Upper lobe of left lung (tissue), 6 donors: ENCODE data around the gene FARP1. TPM values are rescaled to one million over a fixed set of nuclear protein-coding genes. Genes with fewer than 3 reads are reported as not detected.

Source experiments
- ATAC-seq, 2 donors: fragments of 200-7000 bp; cut with Tn5 transposase; one replicate each; pipeline ENCODE4 v1.9.1; 2022; ENCODE audit warnings: mild to moderate bottlenecking in 2 of 2, moderate library complexity in 2 of 2; ENCODE audit not compliant: low FRiP score in 2 of 2
- DNase-seq, 2 donors: peaks; one replicate each; pipeline ENCODE4 v3.0.0-alpha.2; 2019 to 2020
- H3K27ac ChIP-seq, 4 donors: fragments of 200-600 bp; sonication (generic); one replicate each; pipeline ENCODE4 v1.5.1; 2016 to 2019
- H3K27me3 ChIP-seq, 4 donors: fragments of 200-600 bp; sonication (generic); one replicate each; pipeline ENCODE4 v1.5.1; 2017 to 2019
- H3K36me3 ChIP-seq, 4 donors: fragments of 200-600 bp; sonication (generic); one replicate each; pipeline ENCODE4 v1.5.1; 2016 to 2019
- H3K4me1 ChIP-seq, 4 donors: fragments of 200-600 bp; sonication (generic); one replicate each; pipeline ENCODE4 v1.5.1; 2018 to 2019
- H3K4me3 ChIP-seq, 4 donors: fragments of 200-600 bp; sonication (generic); one replicate each; pipeline ENCODE4 v1.5.1; 2017 to 2019; ENCODE audit warnings: mild to moderate bottlenecking in 2 of 4, moderate library complexity in 1 of 4
- H3K9me3 ChIP-seq, 4 donors: fragments of 200-600 bp; sonication (generic); one replicate each; pipeline ENCODE4 v1.5.1; 2018 to 2019
- CTCF ChIP-seq, 6 experiments: fragments of 450-650 bp in 4 of 6; fragments of 200-600 bp in 2 of 6; sonication (generic) in 2 of 6; IDR thresholded peaks; one replicate each; pipeline ENCODE4 v1.5.1; 2016 to 2019; ENCODE audit warnings: antibody characterized with exemption in 6 of 6
- EP300 ChIP-seq, 4 donors: sonication (generic); formaldehyde crosslinking; IDR thresholded peaks; one replicate each; pipeline ENCODE4 v1.5.1; 2017; ENCODE audit warnings: antibody characterized with exemption in 4 of 4, control low read depth in 2 of 4
- POLR2A ChIP-seq, 4 donors: fragments of 450-650 bp; IDR thresholded peaks; one replicate each; pipeline ENCODE4 v1.5.1; 2016 to 2017; ENCODE audit warnings: antibody characterized with exemption in 4 of 4, mild to moderate bottlenecking in 2 of 4
- POLR2AphosphoS5 ChIP-seq, 2 donors: sonication (generic); formaldehyde crosslinking; IDR thresholded peaks; one replicate each; pipeline ENCODE4 v1.5.1; 2017; ENCODE audit warnings: antibody characterized with exemption in 2 of 2
- WGBS, 2 donors: methylation state at CpG; one replicate each; pipeline ENCODE4 v1.1.5; 2017 to 2018; 5-methylcytosine and 5-hydroxymethylcytosine counted together
- total RNA-seq, 6 donors: library from RNA; depleted of rRNA in 4 of 6; stranded (reverse); fragments of >200 nt in 4 of 6; gene quantifications; one replicate each; pipeline versions ENCODE4 v1.1.0 to v1.2.1, GENCODE V29; 2016 to 2021
- donor health status: DM: no; HTN: no; CAD: no; lungs with moderate emphysema.
- donor health status: DM: no; HTN: yes; CAD: no; lungs with severe emphysema.

FARP1 gene
- total RNA-seq, 6 donors from 2014 or later = 65.7 to 111 (median 91.8) TPM

- ATAC-seq (peak in 1 of 2 donors; percentile 46), DNase-seq (no peak)
- TF ChIP-seq POLR2A (IDR thresholded peaks at IDR 0.05) (no peak), EP300 (IDR thresholded peaks at IDR 0.05) (no peak), POLR2AphosphoS5 (IDR thresholded peaks at IDR 0.05) (no peak), CTCF (IDR thresholded peaks at IDR 0.05) (no peak)
- H3K27ac ChIP-seq = peak overlapping the region in 1 of 4 donors; percentile 4
- H3K36me3 ChIP-seq = no peaks in the 10 kb centered on the region
- H3K9me3 ChIP-seq = no peaks in the 10 kb centered on the region
- no peak overlapping the region for H3K4me3 ChIP-seq
- 53 to 67% methylated on average over 2 of the region's 2 CpGs for WGBS, 2 donors
- H3K27me3 ChIP-seq = no peaks in the 10 kb centered on the region
- peaks cover 0 to 15% (median 8%) of the 10 kb centered on the region in 4 donors for H3K4me1 ChIP-seq
These were observed 90.2 kb downstream of the FARP1 start for GRCh38 chr13:98233127-98233526.

GRCh38 chr13:98234348-98234747 is 91.5 kb downstream of the FARP1 start:
- Histone ChIP-seq H3K9me3 (no peaks in the 10 kb centered on the region), H3K4me1 (peaks cover 0 to 15% (median 8%) of the 10 kb centered on the region in 4 donors), H3K36me3 (no peaks in the 10 kb centered on the region), H3K27ac (peak overlapping the region in 2 of 4 donors; percentile 4 to 10), H3K27me3 (no peaks in the 10 kb centered on the region), H3K4me3 (no peak overlapping the region)
- TF ChIP-seq POLR2A (IDR thresholded peaks at IDR 0.05) = no peak
- no peak for TF ChIP-seq EP300 (IDR thresholded peaks at IDR 0.05)
- TF ChIP-seq POLR2AphosphoS5 (IDR thresholded peaks at IDR 0.05) = no peak
- TF ChIP-seq CTCF (IDR thresholded peaks at IDR 0.05) = no peak
- DNase-seq (no peak), ATAC-seq (no peak)
- WGBS, 2 donors = 51 to 89% methylated on average over 1 of the region's 1 CpG

GRCh38 chr13:98236197-98236596 is 93.3 kb downstream of the FARP1 start:
- no peak overlapping the region for H3K4me3 ChIP-seq
- no peaks in the 10 kb centered on the region for H3K36me3 ChIP-seq
- H3K27me3 ChIP-seq = no peaks in the 10 kb centered on the region
- TF ChIP-seq POLR2AphosphoS5 (IDR thresholded peaks at IDR 0.05) (no peak), POLR2A (IDR thresholded peaks at IDR 0.05) (no peak), CTCF (IDR thresholded peaks at IDR 0.05) (no peak), EP300 (IDR thresholded peaks at IDR 0.05) (no peak)
- ATAC-seq = no peak
- WGBS, 2 donors = 92 to 94% methylated on average over 6 of the region's 6 CpGs
- no peaks in the 10 kb centered on the region for H3K9me3 ChIP-seq
- no peak overlapping the region for H3K27ac ChIP-seq
- peaks cover 0 to 15% (median 8%) of the 10 kb centered on the region in 4 donors for H3K4me1 ChIP-seq
- DNase-seq = no peak

- Histone ChIP-seq H3K4me3 (no peak overlapping the region), H3K36me3 (no peaks in the 10 kb centered on the region), H3K4me1 (peaks cover 0 to 15% (median 8%) of the 10 kb centered on the region in 4 donors), H3K9me3 (no peaks in the 10 kb centered on the region), H3K27ac (no peak overlapping the region), H3K27me3 (no peaks in the 10 kb centered on the region)
- DNase-seq = no peak
- WGBS, 2 donors = 81 to 86% methylated on average over 8 of the region's 8 CpGs
- ATAC-seq = no peak
- TF ChIP-seq POLR2A (IDR thresholded peaks at IDR 0.05) = no peak
- TF ChIP-seq EP300 (IDR thresholded peaks at IDR 0.05) = no peak
- no peak for TF ChIP-seq POLR2AphosphoS5 (IDR thresholded peaks at IDR 0.05)
- no peak for TF ChIP-seq CTCF (IDR thresholded peaks at IDR 0.05)
These were observed 94.4 kb downstream of the FARP1 start for GRCh38 chr13:98237331-98237730.
